ENCODE results near the gene NT5C2. TPM values are rescaled to one million over a fixed set of nuclear protein-coding genes. Genes with fewer than 3 reads are reported as not detected.

The NT5C2 gene
- total and polyA plus RNA-seq, 2 donors (not counting 3 experiments of a cell fraction or from before 2014, with no cell fraction given) = 47.2 to 69.9 TPM

- Histone ChIP-seq H3K79me2 (ENCODE audit: control insufficient read depth, insufficient read depth, low read length) (peaks cover 62% of the 10 kb centered on the region), H3K4me2 (ENCODE audit: insufficient read depth, low read length) (peak overlapping the region; percentile 26), H3K9me1 (replicated peaks; ENCODE audit: control insufficient read depth, extremely low read depth, insufficient read depth, low read length) (peaks cover 2% of the 10 kb centered on the region), H3K4me1 (ENCODE audit: control insufficient read depth, extremely low read depth, insufficient read depth, low read length) (peaks cover 25% of the 10 kb centered on the region), H2AFZ (ENCODE audit: low read depth, low read length) (no peak overlapping the region), H3K4me3 (replicated peaks in 1 of 3; ENCODE audit: insufficient read depth in 1 of 3, low read depth in 1 of 3, low read length in 3 of 3) (no peak overlapping the region), H4K20me1 (replicated peaks; ENCODE audit: control insufficient read depth, extremely low read depth, insufficient read depth, low read length) (peaks cover 9% of the 10 kb centered on the region), H3K9ac (replicated peaks; ENCODE audit: extremely low read depth, insufficient read depth, low read length) (no peak overlapping the region), H3K36me3 (ENCODE audit: control insufficient read depth in 2 of 2, extremely low read depth in 1 of 2, insufficient read depth in 2 of 2, low read length in 2 of 2) (peaks cover 7 to 8% of the 10 kb centered on the region in 2 experiments), H3K9me3 (replicated peaks; ENCODE audit: control insufficient read depth, insufficient read depth, low read length) (no peaks in the 10 kb centered on the region), H3K27me3 (ENCODE audit: control insufficient read depth in 2 of 2, insufficient read depth in 2 of 2, low read length in 2 of 2) (no peaks in the 10 kb centered on the region), H3K27ac (ENCODE audit: insufficient read depth, low read depth, low read length) (peak overlapping the region; percentile 51)
- POLR2A ChIA-PET = no interaction called here
- intact Hi-C loops (cut with micrococcal nuclease) = loop anchor here (1.0 to 2.0 kb wide), 2 partner anchors 50 to 64 kb away; partner anchors contain the start of gene RPEL1
- FAIRE-seq (peak; percentile 67), DNase-seq (ENCODE audit: low read depth, low spot score) (peak; percentile 91)
- BruUV-seq (replicated peaks) = no TSS peak
- dilution Hi-C loops (cut with MboI; ENCODE audit: extremely low pct_ligation_motif_present, low sequenced_read_pairs) = no loop called here
- TF ChIP-seq JUN (IDR thresholded peaks at IDR 0.05; ENCODE audit: borderline replicate concordance, insufficient read depth, insufficient read length, low read depth) (no peak), POLR2AphosphoS5 (IDR thresholded peaks at IDR 0.05; ENCODE audit: insufficient read depth, low read depth, low read length) (no peak), EZH2 (IDR thresholded peaks at IDR 0.05; ENCODE audit: borderline replicate concordance, low read depth, low read length, severe bottlenecking) (no peak), GATA2 (IDR thresholded peaks at IDR 0.05; ENCODE audit: insufficient read depth, insufficient read length, low read depth, low read length) (no peak), POLR2A (IDR thresholded peaks at IDR 0.05; ENCODE audit: low read depth, low read length) (no peak), FOS (IDR thresholded peaks at IDR 0.05; ENCODE audit: borderline replicate concordance, insufficient read depth, low read length) (no peak), CTCF (IDR thresholded peaks at IDR 0.05; ENCODE audit: extremely low read depth in 1 of 2, insufficient read depth in 1 of 2, low read depth in 1 of 2, low read length in 2 of 2) (no peak), MAX (IDR thresholded peaks at IDR 0.05; ENCODE audit: insufficient read depth, insufficient read length) (no peak), MYC (IDR thresholded peaks at IDR 0.05; ENCODE audit: low read depth, low read length) (no peak)
- CTCF ChIA-PET = interaction anchor here (1.0 to 1.2 kb wide), 2 partner anchors 10 to 63 kb away, joined by 3 to 7 read pairs; no protein-coding TSS in a partner anchor
Observed at GRCh38 chr10:103181244-103181643, 11.8 kb downstream of the NT5C2 start.

Measured in endothelial cell of umbilical vein (primary cell).